RWPE2 (cell line): ENCODE results near the gene PITPNC1.
A peak's percentile ranks its signal among the peaks of the same experiment; 100 is the strongest.

ENCODE experiments used
- ATAC-seq: fragments of 200-7000 bp; cut with Tn5 transposase; 3 replicates; pipeline ENCODE4 v1.9.1; 2021; ENCODE audit warnings: low read depth
- DNase-seq: peaks from one replicate; pipeline ENCODE4 v3.0.0-alpha.2; 2020; ENCODE audit warnings: low spot score
- H3K27ac ChIP-seq: fragments of 450-650 bp; 2 replicates; pipeline ENCODE4 v1.5.1; 2017; ENCODE audit warnings: mild to moderate bottlenecking; ENCODE audit not compliant: poor library complexity, severe bottlenecking
- H3K27me3 ChIP-seq: fragments of 250-450 bp; sonication (Bioruptor Pico); 2 replicates; pipeline ENCODE4 v1.5.1; 2021; ENCODE audit warnings: mild to moderate bottlenecking, moderate library complexity; ENCODE audit not compliant: insufficient read depth, poor library complexity, severe bottlenecking
- H3K36me3 ChIP-seq: fragments of 250-450 bp; sonication (Bioruptor Pico); 2 replicates; pipeline ENCODE4 v1.5.1; 2020; ENCODE audit warnings: low read depth, mild to moderate bottlenecking, moderate library complexity
- H3K4me1 ChIP-seq: fragments of 250-450 bp; sonication (Bioruptor Pico); 2 replicates; pipeline ENCODE4 v1.5.1; 2021; ENCODE audit warnings: mild to moderate bottlenecking, moderate library complexity; ENCODE audit not compliant: insufficient read depth, poor library complexity, severe bottlenecking
- H3K4me3 ChIP-seq: fragments of 250-450 bp; sonication (Bioruptor Pico); 2 replicates; pipeline ENCODE4 v1.5.1; 2021; ENCODE audit warnings: mild to moderate bottlenecking, moderate library complexity; ENCODE audit not compliant: severe bottlenecking
- H3K9me3 ChIP-seq: fragments of 250-450 bp; sonication (Bioruptor Pico); 2 replicates; pipeline ENCODE4 v1.5.1; 2021; ENCODE audit warnings: mild to moderate bottlenecking, moderate library complexity; ENCODE audit not compliant: severe bottlenecking
- CTCF ChIP-seq: fragments of 450-650 bp; IDR thresholded peaks from one replicate; pipeline ENCODE4 v1.5.1; 2017; ENCODE audit warnings: mild to moderate bottlenecking, moderate library complexity; ENCODE audit not compliant: poor library complexity, severe bottlenecking

Gene PITPNC1

GRCh38 chr17:67716405-67716798 is 339.3 kb downstream of the PITPNC1 start:
- DNase-seq = no peak
- ATAC-seq = no peak
- peaks cover 11% of the 10 kb centered on the region for H3K4me1 ChIP-seq
- no peak overlapping the region for H3K4me3 ChIP-seq
- H3K9me3 ChIP-seq = no peaks in the 10 kb centered on the region
- H3K27ac ChIP-seq = no peak overlapping the region
- H3K27me3 ChIP-seq = no peaks in the 10 kb centered on the region
- H3K36me3 ChIP-seq = peaks cover 25% of the 10 kb centered on the region
- TF ChIP-seq CTCF = no peak

- no peak for TF ChIP-seq CTCF
- H3K4me1 ChIP-seq = peaks cover 11% of the 10 kb centered on the region
- H3K4me3 ChIP-seq = peak overlapping the region; percentile 69
- no peaks in the 10 kb centered on the region for H3K27me3 ChIP-seq
- peak overlapping the region; percentile 56 for H3K27ac ChIP-seq
- H3K9me3 ChIP-seq = no peaks in the 10 kb centered on the region
- ATAC-seq = no peak
- DNase-seq = no peak
- peaks cover 33% of the 10 kb centered on the region for H3K36me3 ChIP-seq
Observed at GRCh38 chr17:67717192-67717623, 340.1 kb downstream of the PITPNC1 start.

GRCh38 chr17:67717624-67718324 is 340.7 kb downstream of the PITPNC1 start, which contains the start of gene NOL11:
Gene NOL11, plus strand, starts transcription at chr17:67717936. Its CDS starts 12 bp downstream, at chr17:67717948.
- H3K36me3 ChIP-seq = peaks cover 39% of the 10 kb centered on the region
- DNase-seq (peak; percentile 97), ATAC-seq (peak; percentile 97)
- H3K27me3 ChIP-seq = no peaks in the 10 kb centered on the region
- H3K4me3 ChIP-seq = peak within 1 kb of the TSS; percentile 69
- H3K9me3 ChIP-seq = no peaks in the 10 kb centered on the region
- H3K4me1 ChIP-seq = peaks cover 11% of the 10 kb centered on the region
- TF ChIP-seq CTCF = peak; percentile 96
- H3K27ac ChIP-seq = peak within 1 kb of the TSS; percentile 56

- H3K4me1 ChIP-seq = peaks cover 11% of the 10 kb centered on the region
- peak overlapping the region; percentile 56 for H3K27ac ChIP-seq
- H3K36me3 ChIP-seq = peaks cover 43% of the 10 kb centered on the region
- H3K27me3 ChIP-seq = no peaks in the 10 kb centered on the region
- no peaks in the 10 kb centered on the region for H3K9me3 ChIP-seq
- no peak for TF ChIP-seq CTCF
- peak; percentile 14 for ATAC-seq
- H3K4me3 ChIP-seq = peak overlapping the region; percentile 69
- DNase-seq = no peak
Observed at GRCh38 chr17:67718325-67718941, 341.4 kb downstream of the PITPNC1 start.

GRCh38 chr17:67725373-67725791 is 348.3 kb downstream of the PITPNC1 start:
- Histone ChIP-seq H3K4me1 (no peaks in the 10 kb centered on the region), H3K27ac (no peak overlapping the region), H3K9me3 (no peaks in the 10 kb centered on the region), H3K36me3 (peaks cover 97% of the 10 kb centered on the region), H3K27me3 (no peaks in the 10 kb centered on the region), H3K4me3 (no peak overlapping the region)
- TF ChIP-seq CTCF = no peak
- DNase-seq (no peak), ATAC-seq (no peak)
